C4-2B (cell line): ENCODE results near the gene TMCC1.

Experiments used
- CTCF ChIP-seq: fragments of 450-650 bp; conservative IDR thresholded peaks from 2 replicates; pipeline ENCODE4 v1.5.1; 2017; ENCODE audit warnings: mild to moderate bottlenecking
- ZFX ChIP-seq: fragments of 450-650 bp; IDR thresholded peaks from 2 replicates; pipeline ENCODE4 v1.6.1; 2017

- TF ChIP-seq CTCF (no peak), ZFX (no peak)
Measured at GRCh38 chr3:129911261-129911861, 17.9 kb upstream of the TMCC1 start.
